Activated naive CD8-positive, alpha-beta T cell treated with anti-CD3 and anti-CD28 coated beads, Interleukin-2, amount 50 U/mL, for 24 hours (primary cell): Measurements from ENCODE around the gene PCGF6.
"Not testable (repeated sequence)": the region's sequence is repeated elsewhere in the genome, so short reads cannot be mapped to it uniquely, and the experiment has no call there.

ENCODE experiments used
- ATAC-seq: fragments of 150-1000 bp; cut with Tn5 transposase; one replicate; pipeline ENCODE4 v1.10.0; 2021
- DNase-seq: peaks from one replicate; pipeline ENCODE4 v3.0.0; 2021
- H3K27ac Mint-ChIP-seq: one replicate; pipeline ENCODE4 v1.8.0; 2021; ENCODE audit warnings: mild to moderate bottlenecking, mixed read lengths
- H3K27me3 Mint-ChIP-seq: one replicate; pipeline ENCODE4 v1.8.0; 2021; ENCODE audit warnings: mixed read lengths
- H3K36me3 Mint-ChIP-seq: one replicate; pipeline ENCODE4 v1.8.0; 2021; ENCODE audit warnings: low read depth, mixed read lengths
- H3K4me1 Mint-ChIP-seq: one replicate; pipeline ENCODE4 v1.8.0; 2021; ENCODE audit warnings: mixed read lengths
- H3K4me3 Mint-ChIP-seq: one replicate; pipeline ENCODE4 v1.8.0; 2021; ENCODE audit warnings: mild to moderate bottlenecking, moderate library complexity, mixed read lengths
- H3K9me3 Mint-ChIP-seq: one replicate; pipeline ENCODE4 v1.8.0; 2021; ENCODE audit warnings: mixed read lengths

The PCGF6 gene

GRCh38 chr10:103355906-103356599, 5.1 kb upstream of the PCGF6 start:
- Mint-ChIP-seq H3K9me3 (no peaks in the 10 kb centered on the region), H3K4me3 (no peak overlapping the region), H3K27me3 (no peaks in the 10 kb centered on the region), H3K36me3 (no peaks in the 10 kb centered on the region), H3K27ac (no peak overlapping the region), H3K4me1 (peaks cover 6% of the 10 kb centered on the region)
- ATAC-seq (no peak), DNase-seq (no peak)

GRCh38 chr10:103354567-103354966, 3.6 kb upstream of the PCGF6 start:
- not testable (repeated sequence) for H3K4me3 Mint-ChIP-seq, ATAC-seq, H3K27ac Mint-ChIP-seq, DNase-seq, H3K9me3 Mint-ChIP-seq, H3K4me1 Mint-ChIP-seq, H3K36me3 Mint-ChIP-seq, H3K27me3 Mint-ChIP-seq

- peaks cover 7% of the 10 kb centered on the region for H3K36me3 Mint-ChIP-seq
- H3K27me3 Mint-ChIP-seq: no peaks in the 10 kb centered on the region
- no peak overlapping the region for H3K4me3 Mint-ChIP-seq
- no peak for ATAC-seq
- H3K4me1 Mint-ChIP-seq: peaks cover 15% of the 10 kb centered on the region
- no peak overlapping the region for H3K27ac Mint-ChIP-seq
- no peak for DNase-seq
- H3K9me3 Mint-ChIP-seq: no peaks in the 10 kb centered on the region
Measured at GRCh38 chr10:103353281-103353680, 2.3 kb upstream of the PCGF6 start.

GRCh38 chr10:103350175-103350516, 794 bp downstream of the PCGF6 start:
- ATAC-seq: no peak
- peak overlapping the region; percentile 74 for H3K27ac Mint-ChIP-seq

GRCh38 chr10:103336370-103336769, 14.6 kb downstream of the PCGF6 start:
- peaks cover 15% of the 10 kb centered on the region for H3K36me3 Mint-ChIP-seq
- no peaks in the 10 kb centered on the region for H3K9me3 Mint-ChIP-seq
- H3K27me3 Mint-ChIP-seq: no peaks in the 10 kb centered on the region
- no peak overlapping the region for H3K4me3 Mint-ChIP-seq
- DNase-seq (no peak), ATAC-seq (no peak)
- H3K4me1 Mint-ChIP-seq: no peaks in the 10 kb centered on the region
- H3K27ac Mint-ChIP-seq: no peak overlapping the region

More at GRCh38 chr10:103350175-103350516, 794 bp downstream of the PCGF6 start:
- DNase-seq: no peak
- Mint-ChIP-seq H3K36me3 (peaks cover 15% of the 10 kb centered on the region), H3K4me3 (peak overlapping the region; percentile 89), H3K27me3 (no peaks in the 10 kb centered on the region), H3K9me3 (no peaks in the 10 kb centered on the region), H3K4me1 (peaks cover 18% of the 10 kb centered on the region)

- no peak overlapping the region for H3K27ac Mint-ChIP-seq
- no peaks in the 10 kb centered on the region for H3K4me1 Mint-ChIP-seq
- no peaks in the 10 kb centered on the region for H3K27me3 Mint-ChIP-seq
- ATAC-seq (no peak), DNase-seq (no peak)
- H3K9me3 Mint-ChIP-seq: no peaks in the 10 kb centered on the region
- peaks cover 19% of the 10 kb centered on the region for H3K36me3 Mint-ChIP-seq
- no peak overlapping the region for H3K4me3 Mint-ChIP-seq
Measured at GRCh38 chr10:103334567-103334966, 16.4 kb downstream of the PCGF6 start.

GRCh38 chr10:103333934-103334520, 16.9 kb downstream of the PCGF6 start:
- DNase-seq: no peak
- Mint-ChIP-seq H3K27ac (no peak overlapping the region), H3K9me3 (no peaks in the 10 kb centered on the region), H3K4me3 (no peak overlapping the region), H3K36me3 (peaks cover 19% of the 10 kb centered on the region), H3K4me1 (no peaks in the 10 kb centered on the region), H3K27me3 (no peaks in the 10 kb centered on the region)
- no peak for ATAC-seq

- H3K27ac Mint-ChIP-seq: no peak overlapping the region
- no peaks in the 10 kb centered on the region for H3K9me3 Mint-ChIP-seq
- H3K36me3 Mint-ChIP-seq: peaks cover 19% of the 10 kb centered on the region
- DNase-seq (no peak), ATAC-seq (no peak)
- no peaks in the 10 kb centered on the region for H3K27me3 Mint-ChIP-seq
- H3K4me1 Mint-ChIP-seq: no peaks in the 10 kb centered on the region
- H3K4me3 Mint-ChIP-seq: no peak overlapping the region
Measured at GRCh38 chr10:103327906-103328305, 23.0 kb downstream of the PCGF6 start.

- DNase-seq (no peak), ATAC-seq (no peak)
- no peak overlapping the region for H3K27ac Mint-ChIP-seq
- no peaks in the 10 kb centered on the region for H3K27me3 Mint-ChIP-seq
- no peaks in the 10 kb centered on the region for H3K9me3 Mint-ChIP-seq
- no peak overlapping the region for H3K4me3 Mint-ChIP-seq
- H3K4me1 Mint-ChIP-seq: no peaks in the 10 kb centered on the region
- peaks cover 27% of the 10 kb centered on the region for H3K36me3 Mint-ChIP-seq
Measured at GRCh38 chr10:103316087-103316486, 34.9 kb downstream of the PCGF6 start.

- ATAC-seq (no peak), DNase-seq (no peak)
- Mint-ChIP-seq H3K27me3 (no peaks in the 10 kb centered on the region), H3K4me3 (no peak overlapping the region), H3K4me1 (no peaks in the 10 kb centered on the region), H3K36me3 (peaks cover 33% of the 10 kb centered on the region), H3K9me3 (no peaks in the 10 kb centered on the region), H3K27ac (no peak overlapping the region)
Measured at GRCh38 chr10:103310197-103310596, 40.7 kb downstream of the PCGF6 start.

GRCh38 chr10:103307594-103307993, 43.3 kb downstream of the PCGF6 start:
- ATAC-seq: no peak
- H3K9me3 Mint-ChIP-seq: no peaks in the 10 kb centered on the region
- no peak overlapping the region for H3K27ac Mint-ChIP-seq
- DNase-seq: no peak
- no peak overlapping the region for H3K4me3 Mint-ChIP-seq
- no peaks in the 10 kb centered on the region for H3K4me1 Mint-ChIP-seq
- H3K36me3 Mint-ChIP-seq: peaks cover 31% of the 10 kb centered on the region
- H3K27me3 Mint-ChIP-seq: no peaks in the 10 kb centered on the region

GRCh38 chr10:103295374-103296015, 55.4 kb downstream of the PCGF6 start:
- Mint-ChIP-seq H3K27me3 (peaks cover 4% of the 10 kb centered on the region), H3K9me3 (no peaks in the 10 kb centered on the region), H3K36me3 (no peaks in the 10 kb centered on the region), H3K4me3 (no peak overlapping the region), H3K4me1 (no peaks in the 10 kb centered on the region), H3K27ac (no peak overlapping the region)
- no peak for DNase-seq
- no peak for ATAC-seq

- Mint-ChIP-seq H3K9me3 (no peaks in the 10 kb centered on the region), H3K36me3 (no peaks in the 10 kb centered on the region), H3K4me3 (no peak overlapping the region), H3K4me1 (no peaks in the 10 kb centered on the region), H3K27me3 (peaks cover 14% of the 10 kb centered on the region), H3K27ac (no peak overlapping the region)
- ATAC-seq: no peak
- no peak for DNase-seq
Measured at GRCh38 chr10:103291588-103291987, 59.4 kb downstream of the PCGF6 start.

- Mint-ChIP-seq H3K9me3 (no peaks in the 10 kb centered on the region), H3K27me3 (peaks cover 22% of the 10 kb centered on the region), H3K4me1 (no peaks in the 10 kb centered on the region), H3K4me3 (no peak overlapping the region), H3K27ac (no peak overlapping the region), H3K36me3 (no peaks in the 10 kb centered on the region)
- no peak for ATAC-seq
- no peak for DNase-seq
Measured at GRCh38 chr10:103287992-103288391, 62.9 kb downstream of the PCGF6 start.

GRCh38 chr10:103284170-103284569, 66.8 kb downstream of the PCGF6 start:
- Mint-ChIP-seq H3K27me3 (peaks cover 45% of the 10 kb centered on the region), H3K4me1 (no peaks in the 10 kb centered on the region), H3K36me3 (no peaks in the 10 kb centered on the region), H3K9me3 (no peaks in the 10 kb centered on the region), H3K27ac (no peak overlapping the region), H3K4me3 (no peak overlapping the region)
- DNase-seq: no peak
- no peak for ATAC-seq
